GM12865 (cell line): ENCODE results near the gene WNK2.

ENCODE experiments used
- DNase-seq: peaks from one replicate; pipeline ENCODE4 v3.0.0; 2010; ENCODE audit warnings: low read depth
- H3K4me3 ChIP-seq: 2 replicates; pipeline ENCODE4 v1.5.1; 2011; ENCODE audit warnings: mild to moderate bottlenecking, low read depth, low read length, control low read depth
- TF ChIP-seq, protein P1 (sequence below): IDR thresholded peaks from 2 replicates; pipeline ENCODE4 v1.5.1; 2011; ENCODE audit warnings: low read length, control low read depth, low read depth, inconsistent platforms; ENCODE audit not compliant: insufficient read depth; ENCODE audit errors: missing control alignments

Gene WNK2

DNA sequence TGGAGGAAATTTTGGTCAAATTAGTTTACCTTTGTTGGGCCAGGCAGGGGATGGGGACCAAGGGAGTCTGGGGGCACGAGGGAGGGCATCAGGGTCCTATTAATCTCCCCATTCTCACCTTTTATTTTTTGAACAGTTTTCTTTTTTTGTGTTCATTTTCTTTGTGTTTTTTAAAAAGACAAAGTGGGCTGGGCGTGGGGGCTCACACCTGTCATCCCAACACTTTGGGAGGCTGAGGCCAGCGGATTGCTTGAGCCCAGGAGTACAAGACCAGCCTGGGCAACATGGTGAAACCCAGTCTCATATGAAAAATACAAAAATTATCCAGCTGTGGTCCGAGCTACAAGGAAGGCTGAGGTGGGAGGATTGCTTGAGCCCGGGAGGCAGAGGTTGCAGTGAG lies 103.7 kb downstream of the WNK2 start:
- DNase-seq = no peak
- TF ChIP-seq, protein P1, sequence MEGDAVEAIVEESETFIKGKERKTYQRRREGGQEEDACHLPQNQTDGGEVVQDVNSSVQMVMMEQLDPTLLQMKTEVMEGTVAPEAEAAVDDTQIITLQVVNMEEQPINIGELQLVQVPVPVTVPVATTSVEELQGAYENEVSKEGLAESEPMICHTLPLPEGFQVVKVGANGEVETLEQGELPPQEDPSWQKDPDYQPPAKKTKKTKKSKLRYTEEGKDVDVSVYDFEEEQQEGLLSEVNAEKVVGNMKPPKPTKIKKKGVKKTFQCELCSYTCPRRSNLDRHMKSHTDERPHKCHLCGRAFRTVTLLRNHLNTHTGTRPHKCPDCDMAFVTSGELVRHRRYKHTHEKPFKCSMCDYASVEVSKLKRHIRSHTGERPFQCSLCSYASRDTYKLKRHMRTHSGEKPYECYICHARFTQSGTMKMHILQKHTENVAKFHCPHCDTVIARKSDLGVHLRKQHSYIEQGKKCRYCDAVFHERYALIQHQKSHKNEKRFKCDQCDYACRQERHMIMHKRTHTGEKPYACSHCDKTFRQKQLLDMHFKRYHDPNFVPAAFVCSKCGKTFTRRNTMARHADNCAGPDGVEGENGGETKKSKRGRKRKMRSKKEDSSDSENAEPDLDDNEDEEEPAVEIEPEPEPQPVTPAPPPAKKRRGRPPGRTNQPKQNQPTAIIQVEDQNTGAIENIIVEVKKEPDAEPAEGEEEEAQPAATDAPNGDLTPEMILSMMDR = no peak
- H3K4me3 ChIP-seq = no peak overlapping the region

DNA sequence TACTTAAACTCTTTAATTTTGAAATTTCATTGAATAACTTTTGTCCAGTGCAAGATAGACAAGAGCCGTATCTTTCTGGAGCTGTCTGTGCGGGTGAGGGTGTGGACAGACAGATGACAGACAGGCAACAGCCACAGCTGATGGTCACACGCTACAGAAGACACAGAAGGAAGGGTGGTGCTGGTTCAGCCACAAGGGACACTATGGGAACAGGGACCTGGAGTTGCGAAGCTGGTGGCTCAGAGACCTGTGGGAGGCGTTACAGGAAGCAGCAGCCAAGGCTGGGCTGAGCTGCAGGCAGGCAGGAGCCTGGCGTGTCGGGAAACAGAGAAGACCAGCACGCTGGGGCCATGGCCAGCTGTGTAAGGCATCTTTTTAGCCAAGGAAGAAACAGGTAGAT lies 104.4 kb downstream of the WNK2 start:
- TF ChIP-seq, protein P1 = no peak
- no peak for DNase-seq
- H3K4me3 ChIP-seq = no peak overlapping the region

DNA sequence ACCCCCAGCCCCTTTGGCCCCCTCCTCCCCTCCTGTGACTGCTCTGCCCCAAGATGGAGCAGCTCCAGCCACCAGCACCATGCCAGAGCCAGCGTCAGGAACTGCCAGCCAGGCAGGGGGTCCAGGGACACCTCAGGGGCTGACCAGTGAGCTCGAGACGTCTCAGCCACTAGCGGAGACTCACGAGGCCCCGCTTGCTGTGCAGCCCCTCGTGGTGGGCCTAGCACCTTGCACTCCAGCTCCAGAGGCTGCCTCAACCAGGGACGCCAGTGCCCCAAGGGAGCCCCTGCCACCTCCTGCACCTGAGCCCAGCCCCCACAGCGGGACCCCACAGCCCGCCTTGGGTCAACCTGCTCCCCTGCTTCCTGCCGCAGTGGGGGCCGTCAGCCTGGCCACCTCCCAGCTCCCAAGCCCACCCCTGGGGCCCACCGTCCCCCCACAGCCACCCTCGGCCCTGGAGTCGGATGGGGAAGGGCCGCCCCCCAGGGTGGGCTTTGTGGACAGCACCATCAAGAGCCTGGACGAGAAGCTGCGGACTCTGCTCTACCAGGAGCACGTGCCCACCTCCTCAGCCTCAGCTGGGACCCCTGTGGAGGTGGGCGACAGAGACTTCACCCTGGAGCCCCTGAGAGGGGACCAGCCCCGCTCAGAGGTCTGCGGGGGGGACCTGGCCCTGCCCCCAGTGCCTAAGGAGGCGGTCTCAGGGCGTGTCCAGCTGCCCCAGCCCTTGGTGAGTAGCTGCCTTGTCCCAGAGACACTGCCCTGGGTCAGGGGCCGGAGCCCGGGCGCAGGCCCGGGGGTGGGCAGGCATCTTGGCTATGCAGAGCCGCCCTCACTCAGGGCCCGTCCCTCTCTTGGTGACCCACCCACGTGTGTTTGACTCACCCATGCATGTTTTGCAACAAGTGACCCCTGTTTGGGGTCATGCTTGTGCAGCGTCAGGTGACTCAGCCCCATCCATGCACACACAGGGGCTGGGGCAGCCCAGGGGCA lies 105.2 kb downstream of the WNK2 start:
- DNase-seq = no peak

DNA sequence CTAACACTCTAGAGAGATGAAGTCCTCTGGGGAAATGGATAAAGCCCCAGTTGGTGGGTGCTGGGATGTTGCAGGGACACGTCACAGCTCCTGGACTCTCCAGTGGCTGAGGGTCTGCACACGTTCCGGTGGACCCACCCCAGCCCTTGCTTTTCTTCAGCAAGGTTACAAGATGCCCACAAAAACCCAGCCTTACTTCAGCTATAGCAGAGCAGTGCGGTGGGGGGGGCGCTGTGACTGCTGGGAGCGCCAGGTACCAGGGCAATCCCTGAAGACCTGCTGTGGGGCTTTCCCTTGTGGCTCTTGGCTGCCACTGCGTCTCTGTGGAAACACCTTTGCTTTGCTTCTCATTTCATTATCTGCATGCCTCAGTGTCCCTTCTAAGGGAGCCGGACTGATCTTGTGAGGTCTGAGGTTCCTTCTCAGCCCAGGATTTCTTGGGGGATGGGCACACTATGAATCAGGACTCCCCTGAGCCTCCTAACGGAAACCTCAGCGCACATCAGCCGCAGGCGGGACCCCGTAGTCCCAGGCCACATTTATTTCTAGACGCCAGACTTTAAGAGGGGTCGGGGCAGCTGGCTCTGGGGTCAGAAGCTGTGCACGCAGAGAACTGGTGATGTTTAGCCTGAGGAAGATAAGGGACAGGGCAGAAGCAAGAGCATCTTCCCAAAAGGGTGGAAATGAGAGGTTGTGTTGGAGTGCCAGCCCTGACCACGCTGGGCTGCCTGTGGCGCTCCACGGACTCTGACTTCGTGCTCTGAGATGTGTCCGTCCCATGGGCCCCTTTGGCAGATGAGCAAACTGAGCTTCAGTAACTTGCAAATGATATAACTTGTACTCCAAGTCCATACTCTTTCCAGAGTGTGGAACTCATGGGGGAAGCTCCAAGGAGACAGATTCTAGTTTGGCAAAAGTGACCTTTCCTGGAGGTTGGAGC lies 106.8 kb downstream of the WNK2 start:
- TF ChIP-seq, protein P1 = no peak
- no peak overlapping the region for H3K4me3 ChIP-seq
- DNase-seq = no peak

More for the DNA sequence above, 105.2 kb downstream of the WNK2 start:
- no peak overlapping the region for H3K4me3 ChIP-seq
- TF ChIP-seq, protein P1 = no peak

DNA sequence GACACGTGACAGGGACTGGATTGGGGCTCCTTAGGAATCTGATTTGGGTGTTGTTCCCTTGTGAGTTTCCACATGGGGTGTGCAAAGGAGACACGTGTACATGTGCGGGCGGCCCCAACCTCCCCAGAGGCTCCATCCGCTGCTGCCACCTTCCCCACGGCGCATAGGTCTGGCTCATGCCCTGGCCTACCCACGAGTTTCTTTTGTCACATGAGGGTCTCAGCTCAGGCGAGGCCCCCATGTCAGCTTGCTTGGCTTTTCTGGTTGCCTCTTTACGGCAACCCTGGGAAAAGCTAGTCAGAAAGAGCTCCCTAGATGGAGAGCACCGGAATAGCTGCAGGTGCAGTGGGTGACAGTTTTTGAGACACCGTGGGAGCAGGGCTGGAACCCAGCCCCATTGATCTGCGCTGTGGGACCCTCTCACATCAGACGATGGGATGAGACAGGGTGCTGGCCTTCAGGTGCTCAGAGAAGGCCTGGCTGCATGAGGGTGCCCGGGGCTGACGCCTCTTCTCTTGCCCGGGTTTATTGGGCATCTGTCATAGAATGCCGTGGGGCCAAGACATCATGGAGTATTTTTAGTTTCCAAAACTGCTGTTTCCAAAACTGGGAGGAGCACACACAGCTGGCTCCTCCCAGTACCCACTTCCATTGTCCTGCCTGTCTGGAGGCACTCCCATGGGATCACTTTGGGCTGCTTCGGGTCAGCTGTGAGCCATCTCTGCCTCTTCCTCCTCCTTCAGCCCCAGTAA lies 107.8 kb downstream of the WNK2 start:
- no peak overlapping the region for H3K4me3 ChIP-seq
- DNase-seq = no peak
- TF ChIP-seq, protein P1 = no peak

DNA sequence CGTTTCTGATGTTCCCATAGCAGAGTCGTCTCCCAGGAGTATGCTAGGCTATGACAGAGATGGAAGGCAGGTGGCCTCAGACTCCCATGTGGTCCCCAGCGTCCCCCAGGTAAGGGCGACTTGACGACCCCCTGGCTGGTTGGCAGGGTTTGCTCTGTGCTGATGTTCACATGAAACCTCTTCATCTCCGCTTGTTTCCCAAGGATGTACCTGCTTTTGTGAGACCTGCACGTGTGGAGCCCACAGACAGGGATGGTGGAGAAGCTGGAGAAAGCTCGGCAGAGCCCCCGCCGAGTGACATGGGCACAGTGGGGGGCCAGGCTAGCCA lies 108.3 kb downstream of the WNK2 start:
- TF ChIP-seq, protein P1 = no peak
- no peak overlapping the region for H3K4me3 ChIP-seq
- DNase-seq = no peak
